ENCODE results near the gene CREB5.
"Not testable (repeated sequence)": the region's sequence is repeated elsewhere in the genome, so short reads cannot be mapped to it uniquely, and the experiment has no call there.

CREB5 gene

GRCh38 chr7:28390426-28390825 is 21.9 kb upstream of the CREB5 start:
- peaks cover 2 to 9% of the 10 kb centered on the region in 2 donors for H3K4me1 Mint-ChIP-seq
- peaks cover 40 to 43% of the 10 kb centered on the region in 2 donors for H3K27me3 Mint-ChIP-seq
- no peak for DNase-seq
- H3K36me3 Mint-ChIP-seq = no peaks in the 10 kb centered on the region
- no peak overlapping the region for H3K27ac Mint-ChIP-seq
- no peaks in the 10 kb centered on the region for H3K9me3 Mint-ChIP-seq
- ATAC-seq (replicated peaks) = no peak
- no peak overlapping the region for H3K4me3 Mint-ChIP-seq

DNA sequence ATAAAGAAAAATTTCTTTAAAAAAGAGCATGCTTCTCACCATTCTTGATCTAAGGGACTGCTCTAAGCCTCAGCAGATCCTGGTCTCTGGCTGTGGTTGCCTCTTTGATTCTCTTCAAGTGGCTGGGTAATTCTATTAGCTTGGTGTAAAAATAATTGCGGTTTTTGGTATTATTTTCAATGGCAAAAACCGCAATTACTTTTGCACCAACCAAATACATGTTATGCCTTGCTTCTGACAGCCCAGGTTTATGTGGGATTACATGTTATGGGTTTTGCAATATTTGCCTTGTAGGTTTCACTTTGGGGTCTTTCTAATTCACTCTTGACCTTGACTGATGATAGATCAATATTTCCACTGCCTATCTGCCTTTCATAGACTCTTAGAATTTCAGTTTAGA is 20.0 kb upstream of the CREB5 start:
- H3K4me3 Mint-ChIP-seq = no peak overlapping the region
- H3K27ac Mint-ChIP-seq = no peak overlapping the region
- H3K27me3 Mint-ChIP-seq = peaks cover 37 to 44% of the 10 kb centered on the region in 2 donors

DNA sequence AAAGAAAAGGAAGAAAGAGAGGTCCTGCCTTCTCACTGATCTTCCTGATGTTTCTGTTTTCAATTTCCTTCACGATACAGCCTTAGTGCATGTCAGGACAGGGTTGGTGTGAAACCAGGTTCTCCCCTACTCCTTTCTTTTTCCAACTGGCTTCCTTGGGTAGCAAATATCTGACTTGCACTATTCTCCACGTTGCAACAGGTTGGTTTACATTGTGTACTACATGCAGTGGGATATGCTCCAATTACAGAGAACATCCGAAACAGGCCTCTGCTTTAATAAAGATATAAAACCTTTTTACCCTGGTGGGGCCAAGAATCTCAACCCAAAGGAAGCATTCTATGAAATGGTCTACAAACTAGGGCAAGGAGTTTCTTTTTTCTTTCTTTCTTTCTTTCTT is 16.9 kb upstream of the CREB5 start:
- Mint-ChIP-seq H3K4me1 (no peaks in the 10 kb centered on the region), H3K4me3 (no peak overlapping the region), H3K36me3 (no peaks in the 10 kb centered on the region), H3K27ac (no peak overlapping the region), H3K9me3 (no peaks in the 10 kb centered on the region), H3K27me3 (peaks cover 24 to 37% of the 10 kb centered on the region in 2 donors)
- ATAC-seq (replicated peaks) = no peak
- no peak for DNase-seq

More for the DNA sequence above, 20.0 kb upstream of the CREB5 start:
- H3K4me1 Mint-ChIP-seq = peaks cover 2 to 9% of the 10 kb centered on the region in 2 donors
- DNase-seq = no peak
- no peaks in the 10 kb centered on the region for H3K9me3 Mint-ChIP-seq
- no peak for ATAC-seq (replicated peaks)
- no peaks in the 10 kb centered on the region for H3K36me3 Mint-ChIP-seq

DNA sequence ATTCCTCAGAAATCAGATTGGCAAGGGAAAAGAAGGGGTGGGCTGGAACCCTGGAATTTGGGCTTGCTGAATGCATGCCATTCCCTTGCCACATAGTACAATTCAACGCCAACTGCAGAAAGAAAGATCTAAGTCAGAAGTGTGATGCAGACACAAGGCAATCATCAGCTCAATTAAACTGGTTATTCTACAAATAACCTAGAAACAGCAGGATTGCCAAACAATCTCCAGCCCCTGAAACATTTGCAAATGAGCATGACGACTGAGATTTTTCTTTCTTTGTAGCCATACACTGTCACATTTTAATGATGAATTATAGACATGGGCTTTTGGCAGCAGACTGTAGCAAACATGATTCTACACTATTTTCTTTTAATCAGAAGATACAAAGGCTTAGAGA is 16.5 kb upstream of the CREB5 start:
- peaks cover 24 to 34% of the 10 kb centered on the region in 2 donors for H3K27me3 Mint-ChIP-seq
- no peaks in the 10 kb centered on the region for H3K4me1 Mint-ChIP-seq
- ATAC-seq (replicated peaks) (no peak), DNase-seq (no peak)
- H3K36me3 Mint-ChIP-seq = no peaks in the 10 kb centered on the region
- H3K27ac Mint-ChIP-seq = no peak overlapping the region
- H3K9me3 Mint-ChIP-seq = no peaks in the 10 kb centered on the region
- no peak overlapping the region for H3K4me3 Mint-ChIP-seq

DNA sequence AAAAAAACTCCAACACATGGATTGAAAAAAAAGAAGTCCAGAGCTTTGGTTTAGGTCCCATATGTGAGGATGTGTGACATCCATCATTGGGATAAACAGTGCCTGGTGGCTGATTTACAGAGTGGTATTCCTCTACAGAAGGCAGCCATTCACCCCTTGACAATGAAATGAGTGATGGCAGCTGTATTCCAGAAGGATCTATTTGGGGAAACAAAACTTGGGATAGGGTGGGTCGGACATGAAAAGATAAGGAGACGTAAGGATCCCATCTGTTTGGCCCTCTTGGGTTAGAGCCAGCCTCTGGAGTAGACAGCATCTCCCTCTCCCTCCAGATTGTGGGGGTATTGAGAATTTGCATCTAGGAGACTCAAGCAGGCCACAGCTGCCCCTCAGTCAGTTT is 15.2 kb upstream of the CREB5 start:
- Mint-ChIP-seq H3K27ac (no peak overlapping the region), H3K27me3 (peaks cover 15 to 24% of the 10 kb centered on the region in 2 donors), H3K9me3 (no peaks in the 10 kb centered on the region), H3K36me3 (no peaks in the 10 kb centered on the region), H3K4me3 (no peak overlapping the region), H3K4me1 (no peaks in the 10 kb centered on the region)
- no peak for DNase-seq
- no peak for ATAC-seq (replicated peaks)

GRCh38 chr7:28400838-28401360 is 11.4 kb upstream of the CREB5 start:
- Mint-ChIP-seq H3K36me3 (no peaks in the 10 kb centered on the region), H3K4me3 (no peak overlapping the region), H3K27ac (no peak overlapping the region), H3K9me3 (peaks cover 0 to 4% of the 10 kb centered on the region in 2 donors), H3K4me1 (peaks cover 0 to 6% of the 10 kb centered on the region in 2 donors), H3K27me3 (peaks cover 5 to 6% of the 10 kb centered on the region in 2 donors)
- DNase-seq = no peak
- no peak for ATAC-seq (replicated peaks)

DNA sequence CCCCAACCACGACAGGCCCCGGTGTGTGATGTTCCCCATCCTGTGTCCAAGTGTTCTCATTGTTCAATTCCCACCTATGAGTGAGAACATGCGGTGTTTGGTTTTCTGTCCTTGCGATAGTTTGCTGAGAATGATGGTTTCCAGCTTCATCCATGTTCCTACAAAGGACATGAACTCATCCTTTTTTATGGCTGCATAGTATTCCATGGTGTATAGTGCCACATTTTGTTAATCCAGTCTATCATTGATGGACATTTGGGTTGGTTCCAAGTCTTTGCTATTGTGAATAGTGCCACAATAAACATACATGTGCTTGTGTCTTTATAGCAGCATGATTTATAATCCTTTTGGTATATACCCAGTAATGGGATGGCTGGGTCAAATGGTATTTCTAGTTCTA is 10.8 kb upstream of the CREB5 start:
- H3K9me3 Mint-ChIP-seq; H3K36me3 Mint-ChIP-seq; ATAC-seq (replicated peaks); H3K27ac Mint-ChIP-seq; DNase-seq; H3K4me3 Mint-ChIP-seq: not testable (repeated sequence)
- H3K4me1 Mint-ChIP-seq = peaks cover 2 to 12% of the 10 kb centered on the region in 2 donors
- peaks cover 5 to 12% of the 10 kb centered on the region in 2 donors for H3K27me3 Mint-ChIP-seq

GRCh38 chr7:28405662-28406061 is 6.7 kb upstream of the CREB5 start:
- DNase-seq (peak; percentile 18), ATAC-seq (replicated peaks) (peak; percentile 41 to 46)
- peaks cover 24 to 53% of the 10 kb centered on the region in 2 donors for H3K27me3 Mint-ChIP-seq
- peaks cover 12 to 35% of the 10 kb centered on the region in 2 donors for H3K4me1 Mint-ChIP-seq
- no peak overlapping the region for H3K4me3 Mint-ChIP-seq
- H3K36me3 Mint-ChIP-seq = peaks cover 2 to 3% of the 10 kb centered on the region in 2 donors
- no peak overlapping the region for H3K27ac Mint-ChIP-seq
- H3K9me3 Mint-ChIP-seq = peaks cover 0 to 4% of the 10 kb centered on the region in 2 donors

- Mint-ChIP-seq H3K9me3 (peaks cover 0 to 4% of the 10 kb centered on the region in 2 donors), H3K27me3 (peaks cover 28 to 55% of the 10 kb centered on the region in 2 donors), H3K4me1 (peaks cover 16 to 39% of the 10 kb centered on the region in 2 donors), H3K4me3 (no peak overlapping the region), H3K27ac (no peak overlapping the region), H3K36me3 (peaks cover 2 to 3% of the 10 kb centered on the region in 2 donors)
- ATAC-seq (replicated peaks) = no peak
- DNase-seq = no peak
These were observed 6.1 kb upstream of the CREB5 start for GRCh38 chr7:28406192-28406591.

DNA sequence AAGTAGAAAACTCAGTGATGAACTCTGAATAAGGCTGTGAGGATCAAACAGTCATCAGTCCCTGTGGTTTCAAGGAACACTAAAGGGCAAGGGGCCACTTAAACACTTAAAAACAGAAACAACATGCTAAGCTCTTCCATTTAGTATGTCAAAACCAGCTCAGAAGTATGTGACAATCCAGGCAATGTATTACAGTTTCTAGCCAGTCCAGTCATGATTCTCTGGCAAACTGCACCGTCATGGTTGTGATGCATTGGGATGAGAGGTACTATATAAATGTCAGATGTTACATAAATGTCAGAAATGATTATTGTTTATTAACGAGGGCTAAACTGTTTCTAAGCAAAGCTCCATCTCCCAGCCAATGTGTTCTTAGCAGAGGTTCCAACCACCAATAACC is 4.7 kb upstream of the CREB5 start:
- Mint-ChIP-seq H3K27ac (no peak overlapping the region), H3K9me3 (peaks cover 0 to 4% of the 10 kb centered on the region in 2 donors), H3K4me3 (no peak overlapping the region), H3K4me1 (peaks cover 21 to 49% of the 10 kb centered on the region in 2 donors), H3K36me3 (peaks cover 2 to 3% of the 10 kb centered on the region in 2 donors), H3K27me3 (peaks cover 35 to 61% of the 10 kb centered on the region in 2 donors)
- DNase-seq = no peak
- no peak for ATAC-seq (replicated peaks)

DNA sequence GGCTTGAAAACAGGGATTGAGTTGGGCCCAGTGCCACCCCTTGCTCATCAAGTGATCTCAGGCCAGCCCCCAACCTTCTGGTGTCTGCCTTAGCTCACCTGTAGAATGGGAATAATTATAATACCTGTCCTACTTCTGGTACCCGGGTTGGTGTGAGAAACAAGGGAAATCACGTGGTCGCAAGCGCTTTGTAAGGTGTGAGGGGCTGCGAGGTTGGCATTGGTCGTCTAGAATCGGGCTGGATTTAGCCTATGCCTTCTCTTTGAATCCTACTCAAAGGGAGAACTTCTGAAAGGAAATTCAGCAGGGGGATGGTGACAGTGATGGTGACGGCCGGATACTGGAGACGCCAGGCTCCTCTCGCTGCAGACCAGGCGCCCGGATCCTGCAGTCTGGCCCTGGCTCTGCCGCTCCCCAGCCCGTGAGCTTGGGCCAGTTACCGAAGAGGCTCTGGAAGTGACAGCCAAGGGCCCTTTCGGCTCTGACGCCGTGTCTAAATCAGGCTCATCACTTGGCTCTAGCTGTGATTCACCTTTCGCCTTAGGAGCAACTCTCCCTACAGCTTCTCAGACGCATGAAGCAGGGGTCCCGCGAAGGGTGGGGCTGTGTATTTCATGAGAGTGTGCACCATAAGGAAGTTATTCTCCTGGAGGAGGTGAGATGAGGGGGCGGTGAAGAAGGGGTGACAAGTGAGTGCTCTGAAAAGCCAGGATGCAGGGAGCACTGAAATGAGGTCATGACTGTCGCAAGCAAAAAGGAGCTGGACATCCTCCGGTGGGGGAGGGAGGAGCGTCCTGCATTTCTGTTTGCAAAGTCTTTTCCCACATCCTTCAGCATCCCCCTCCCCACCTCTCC is 4.0 kb upstream of the CREB5 start:
- H3K36me3 Mint-ChIP-seq = peaks cover 2 to 3% of the 10 kb centered on the region in 2 donors
- H3K27me3 Mint-ChIP-seq = peaks cover 39 to 67% of the 10 kb centered on the region in 2 donors
- peaks cover 22 to 53% of the 10 kb centered on the region in 2 donors for H3K4me1 Mint-ChIP-seq
- H3K27ac Mint-ChIP-seq = no peak overlapping the region
- ATAC-seq (replicated peaks) = no peak
- no peak for DNase-seq
- H3K9me3 Mint-ChIP-seq = peaks cover 0 to 4% of the 10 kb centered on the region in 2 donors
- peak overlapping the region; percentile 92 to 95 for H3K4me3 Mint-ChIP-seq

- peak; percentile 68 to 71 for ATAC-seq (replicated peaks)
- Mint-ChIP-seq H3K36me3 (peaks cover 2 to 3% of the 10 kb centered on the region in 2 donors), H3K27me3 (peaks cover 43 to 75% of the 10 kb centered on the region in 2 donors), H3K4me1 (peaks cover 22 to 53% of the 10 kb centered on the region in 2 donors), H3K27ac (peak overlapping the region; percentile 92), H3K9me3 (peaks cover 0 to 4% of the 10 kb centered on the region in 2 donors), H3K4me3 (peak overlapping the region; percentile 92 to 95)
- peak; percentile 64 for DNase-seq
These were observed 3.2 kb upstream of the CREB5 start for GRCh38 chr7:28408960-28409715.

DNA sequence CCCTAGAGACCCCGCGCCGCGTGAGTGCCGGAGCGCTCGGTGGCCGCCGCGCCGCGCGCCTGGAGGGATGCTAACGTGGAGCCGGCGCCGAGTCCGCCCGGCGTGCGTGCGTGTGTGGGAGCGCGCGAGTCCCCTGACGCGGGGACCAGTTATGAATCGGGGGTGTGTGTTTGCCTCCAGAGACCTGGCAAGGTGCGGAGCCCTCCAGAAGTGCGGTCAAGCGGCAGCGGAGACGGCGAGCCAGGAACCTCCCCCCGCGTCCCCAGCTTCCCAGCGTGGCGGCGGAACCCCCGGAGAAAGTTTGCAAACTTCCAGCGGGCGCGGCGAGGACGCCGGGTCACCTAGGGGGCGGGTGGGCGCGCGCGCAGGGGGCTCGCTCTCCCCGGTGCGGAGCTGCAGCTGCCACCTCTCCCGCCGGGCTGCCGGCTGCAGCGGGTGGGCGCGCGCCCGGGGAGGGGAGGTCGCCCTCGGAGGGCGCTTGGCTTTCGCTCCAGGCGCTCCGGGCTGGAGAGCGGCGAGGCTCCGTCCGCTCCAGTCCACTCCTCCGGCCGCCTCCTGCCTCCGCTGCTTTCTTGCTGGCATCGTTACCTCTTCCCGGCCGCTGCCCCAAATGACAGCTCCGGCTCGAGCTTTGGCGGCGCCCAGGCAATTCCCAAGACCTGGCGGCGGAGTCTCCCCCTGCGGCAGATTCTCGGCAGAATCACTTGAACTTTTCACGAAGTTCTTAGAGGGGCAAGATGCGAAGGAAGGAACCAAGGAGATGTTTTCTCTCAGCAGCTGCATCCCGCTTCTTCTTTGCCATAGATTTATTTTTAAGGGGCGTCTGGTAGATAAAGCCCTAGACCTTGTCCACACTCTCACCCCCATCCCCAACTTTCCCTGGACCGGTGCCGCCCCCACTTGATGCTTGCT is 2.3 kb upstream of the CREB5 start:
- H3K4me3 Mint-ChIP-seq = peak overlapping the region; percentile 92 to 95
- H3K36me3 Mint-ChIP-seq = peaks cover 2 to 3% of the 10 kb centered on the region in 2 donors
- no peak for DNase-seq
- H3K27me3 Mint-ChIP-seq = peaks cover 42 to 77% of the 10 kb centered on the region in 2 donors
- ATAC-seq (replicated peaks) = peak; percentile 23 to 36
- H3K27ac Mint-ChIP-seq = peak overlapping the region; percentile 92
- H3K9me3 Mint-ChIP-seq = peaks cover 0 to 4% of the 10 kb centered on the region in 2 donors
- peaks cover 22 to 53% of the 10 kb centered on the region in 2 donors for H3K4me1 Mint-ChIP-seq
